GM18507 (cell line): Measurements from ENCODE around the gene LUC7L.
"Not testable (repeated sequence)": the region's sequence is repeated elsewhere in the genome, so short reads cannot be mapped to it uniquely, and the experiment has no call there.

ENCODE experiments used
- DNase-seq: peaks from one replicate; pipeline ENCODE4 v3.0.0; 2011; ENCODE audit warnings: low read depth; ENCODE audit not compliant: insufficient read length; ENCODE audit errors: extremely low spot score
- FAIRE-seq: peaks from 2 replicates; lab custom pipeline; 2011; peaks lifted over from hg19 to GRCh38; lab: Jason Lieb, UNC

LUC7L gene

DNA sequence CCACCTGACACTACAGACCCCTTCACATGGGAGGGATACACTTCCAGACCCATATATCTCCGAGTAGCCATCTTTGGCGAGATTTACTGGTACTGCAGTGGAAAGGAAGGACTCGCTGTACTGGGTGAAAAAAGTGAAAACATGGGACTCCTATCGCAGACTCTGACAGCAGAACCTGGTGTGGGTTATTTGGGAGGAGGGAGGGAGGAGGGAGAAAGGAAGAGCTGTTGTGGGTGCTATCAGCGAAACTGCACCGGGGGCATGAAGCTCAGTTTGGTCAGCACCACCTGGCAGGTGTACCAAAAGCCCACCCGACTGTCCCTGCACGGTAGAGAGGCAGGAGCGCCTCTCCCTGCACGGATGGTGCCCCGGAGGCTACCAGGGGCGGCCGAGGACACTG is 44.0 kb downstream of the LUC7L start:
- no peak for DNase-seq
- FAIRE-seq = no peak

DNA sequence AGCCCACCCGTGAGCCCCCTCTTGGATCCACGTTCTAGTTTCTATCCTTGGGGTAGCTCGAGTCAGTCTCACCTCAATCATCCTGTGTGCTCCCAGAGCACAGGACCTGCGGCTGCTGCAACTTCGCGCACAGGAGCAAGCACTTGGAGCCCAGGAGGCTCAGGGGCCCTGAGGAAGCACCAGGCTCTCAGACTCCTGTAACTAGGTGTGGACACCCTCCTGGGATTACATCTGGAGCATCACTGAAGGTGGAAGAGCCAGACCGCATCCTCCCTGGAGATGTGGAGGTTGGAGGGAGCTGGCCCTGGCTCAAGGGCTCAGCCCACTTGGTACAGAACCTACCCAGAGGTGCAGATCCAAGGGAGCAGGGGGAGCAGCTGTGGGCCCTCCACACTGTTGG is 46.2 kb downstream of the LUC7L start:
- DNase-seq = no peak
- no peak for FAIRE-seq

DNA sequence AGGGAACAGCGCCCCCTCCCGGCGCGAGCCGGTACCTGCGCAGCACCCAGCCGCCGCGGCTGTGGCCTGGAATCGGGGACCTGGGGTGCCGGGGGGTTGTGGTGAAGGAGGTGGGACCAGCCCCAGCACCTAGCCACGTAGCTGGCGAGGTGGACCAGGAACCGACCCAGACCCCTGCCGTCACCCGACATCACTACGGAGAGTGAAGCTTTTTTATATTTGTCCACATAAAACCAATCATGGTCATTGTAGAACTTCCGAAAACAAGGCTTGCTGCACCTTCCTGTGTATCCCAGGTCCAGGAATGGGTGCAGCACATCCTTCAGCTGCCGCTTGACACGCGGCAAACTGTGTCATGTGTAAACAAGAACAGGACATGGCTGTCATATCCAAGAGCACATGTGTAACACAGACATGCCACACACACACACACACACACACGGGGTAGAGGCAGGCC is 47.7 kb downstream of the LUC7L start:
- DNase-seq = no peak
- peak; percentile 76 for FAIRE-seq

- FAIRE-seq (no peak), DNase-seq (peak; percentile 84)
Measured at GRCh38 chr16:180681-181564, 48.3 kb downstream of the LUC7L start.

GRCh38 chr16:180101-180675 is 49.1 kb downstream of the LUC7L start, which contains the start of gene HBQ1:
Gene HBQ1, plus strand, starts transcription at chr16:180459. Its CDS starts 28 bp downstream, at chr16:180487.
- no peak for FAIRE-seq
- DNase-seq = no peak

GRCh38 chr16:179211-180092 is 49.8 kb downstream of the LUC7L start:
- no peak for FAIRE-seq
- DNase-seq = no peak

DNA sequence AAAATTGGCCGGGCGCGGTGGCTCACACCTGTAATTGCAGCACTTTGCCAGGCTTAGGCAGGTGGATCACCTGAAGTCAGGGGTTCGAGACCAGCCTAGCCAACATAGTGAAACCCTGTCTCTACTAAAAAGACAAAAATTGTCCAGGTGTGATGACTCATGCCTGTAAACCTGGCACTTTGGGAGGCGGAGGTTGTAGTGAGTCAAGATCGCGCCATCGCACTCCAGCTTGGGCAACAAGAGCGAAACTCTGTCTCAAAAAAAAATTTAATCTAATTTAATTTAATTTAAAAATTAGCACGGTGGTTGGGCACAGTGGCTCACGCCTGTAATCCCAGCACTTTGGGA is 50.6 kb downstream of the LUC7L start:
- FAIRE-seq (no peak), DNase-seq (no peak)

- FAIRE-seq = no peak
- no peak for DNase-seq
Measured at GRCh38 chr16:177981-178667, 51.1 kb downstream of the LUC7L start.

GRCh38 chr16:177394-177822 is 51.8 kb downstream of the LUC7L start:
- FAIRE-seq (no peak), DNase-seq (no peak)

- FAIRE-seq, DNase-seq: not testable (repeated sequence)
Measured at GRCh38 chr16:176477-177382, 52.5 kb downstream of the LUC7L start, which contains the start of gene HBA1. Gene HBA1, plus strand, starts transcription at chr16:176680. Its CDS starts 37 bp downstream, at chr16:176717.

DNA sequence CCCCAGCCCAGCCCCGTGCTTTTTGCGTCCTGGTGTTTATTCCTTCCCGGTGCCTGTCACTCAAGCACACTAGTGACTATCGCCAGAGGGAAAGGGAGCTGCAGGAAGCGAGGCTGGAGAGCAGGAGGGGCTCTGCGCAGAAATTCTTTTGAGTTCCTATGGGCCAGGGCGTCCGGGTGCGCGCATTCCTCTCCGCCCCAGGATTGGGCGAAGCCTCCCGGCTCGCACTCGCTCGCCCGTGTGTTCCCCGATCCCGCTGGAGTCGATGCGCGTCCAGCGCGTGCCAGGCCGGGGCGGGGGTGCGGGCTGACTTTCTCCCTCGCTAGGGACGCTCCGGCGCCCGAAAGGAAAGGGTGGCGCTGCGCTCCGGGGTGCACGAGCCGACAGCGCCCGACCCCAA is 53.2 kb downstream of the LUC7L start:
- not testable (repeated sequence) for FAIRE-seq, DNase-seq

DNA sequence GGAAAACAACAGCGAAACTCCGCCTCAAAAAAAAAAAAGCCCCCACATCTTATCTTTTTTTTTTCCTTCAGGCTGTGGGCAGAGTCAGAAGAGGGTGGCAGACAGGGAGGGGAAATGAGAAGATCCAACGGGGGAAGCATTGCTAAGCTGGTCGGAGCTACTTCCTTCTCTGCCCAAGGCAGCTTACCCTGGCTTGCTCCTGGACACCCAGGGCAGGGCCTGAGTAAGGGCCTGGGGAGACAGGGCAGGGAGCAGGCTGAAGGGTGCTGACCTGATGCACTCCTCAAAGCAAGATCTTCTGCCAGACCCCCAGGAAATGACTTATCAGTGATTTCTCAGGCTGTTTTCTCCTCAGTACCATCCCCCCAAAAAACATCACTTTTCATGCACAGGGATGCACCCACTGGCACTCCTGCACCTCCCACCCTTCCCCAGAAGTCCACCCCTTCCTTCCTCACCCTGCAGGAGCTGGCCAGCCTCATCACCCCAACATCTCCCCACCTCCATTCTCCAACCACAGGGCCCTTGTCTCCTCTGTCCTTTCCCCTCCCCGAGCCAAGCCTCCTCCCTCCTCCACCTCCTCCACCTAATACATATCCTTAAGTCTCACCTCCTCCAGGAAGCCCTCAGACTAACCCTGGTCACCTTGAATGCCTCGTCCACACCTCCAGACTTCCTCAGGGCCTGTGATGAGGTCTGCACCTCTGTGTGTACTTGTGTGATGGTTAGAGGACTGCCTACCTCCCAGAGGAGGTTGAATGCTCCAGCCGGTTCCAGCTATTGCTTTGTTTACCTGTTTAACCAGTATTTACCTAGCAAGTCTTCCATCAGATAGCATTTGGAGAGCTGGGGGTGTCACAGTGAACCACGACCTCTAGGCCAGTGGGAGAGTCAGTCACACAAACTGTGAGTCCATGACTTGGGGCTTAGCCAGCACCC is 54.0 kb downstream of the LUC7L start:
- no peak for DNase-seq
- no peak for FAIRE-seq

DNA sequence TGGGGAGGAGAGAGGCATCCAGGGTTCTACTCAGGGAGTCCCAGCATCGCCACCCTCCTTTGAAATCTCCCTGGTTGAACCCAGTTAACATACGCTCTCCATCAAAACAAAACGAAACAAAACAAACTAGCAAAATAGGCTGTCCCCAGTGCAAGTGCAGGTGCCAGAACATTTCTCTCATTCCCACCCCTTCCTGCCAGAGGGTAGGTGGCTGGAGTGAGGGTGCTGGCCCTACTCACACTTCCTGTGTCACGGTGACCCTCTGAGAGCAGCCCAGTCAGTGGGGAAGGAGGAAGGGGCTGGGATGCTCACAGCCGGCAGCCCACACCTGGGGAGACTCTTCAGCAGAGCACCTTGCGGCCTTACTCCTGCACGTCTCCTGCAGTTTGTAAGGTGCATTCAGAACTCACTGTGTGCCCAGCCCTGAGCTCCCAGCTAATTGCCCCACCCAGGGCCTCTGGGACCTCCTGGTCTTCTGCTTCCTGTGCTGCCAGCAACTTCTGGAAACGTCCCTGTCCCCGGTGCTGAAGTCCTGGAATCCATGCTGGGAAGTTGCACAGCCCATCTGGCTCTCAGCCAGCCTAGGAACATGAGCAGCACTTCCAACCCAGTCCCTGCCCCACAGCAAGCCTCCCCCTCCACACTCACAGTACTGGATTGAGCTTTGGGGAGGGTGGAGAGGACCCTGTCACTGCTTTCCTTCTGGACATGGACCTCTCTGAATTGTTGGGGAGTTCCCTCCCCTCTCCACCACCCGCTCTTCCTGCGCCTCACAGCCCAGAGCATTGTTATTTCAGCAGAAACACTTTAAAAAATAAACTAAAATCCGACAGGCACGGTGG is 55.1 kb downstream of the LUC7L start:
- not testable (repeated sequence) for FAIRE-seq, DNase-seq

DNA sequence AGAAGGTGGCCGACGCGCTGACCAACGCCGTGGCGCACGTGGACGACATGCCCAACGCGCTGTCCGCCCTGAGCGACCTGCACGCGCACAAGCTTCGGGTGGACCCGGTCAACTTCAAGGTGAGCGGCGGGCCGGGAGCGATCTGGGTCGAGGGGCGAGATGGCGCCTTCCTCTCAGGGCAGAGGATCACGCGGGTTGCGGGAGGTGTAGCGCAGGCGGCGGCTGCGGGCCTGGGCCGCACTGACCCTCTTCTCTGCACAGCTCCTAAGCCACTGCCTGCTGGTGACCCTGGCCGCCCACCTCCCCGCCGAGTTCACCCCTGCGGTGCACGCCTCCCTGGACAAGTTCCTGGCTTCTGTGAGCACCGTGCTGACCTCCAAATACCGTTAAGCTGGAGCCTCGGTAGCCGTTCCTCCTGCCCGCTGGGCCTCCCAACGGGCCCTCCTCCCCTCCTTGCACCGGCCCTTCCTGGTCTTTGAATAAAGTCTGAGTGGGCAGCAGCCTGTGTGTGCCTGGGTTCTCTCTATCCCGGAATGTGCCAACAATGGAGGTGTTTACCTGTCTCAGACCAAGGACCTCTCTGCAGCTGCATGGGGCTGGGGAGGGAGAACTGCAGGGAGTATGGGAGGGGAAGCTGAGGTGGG is 55.9 kb downstream of the LUC7L start:
- not testable (repeated sequence) for DNase-seq, FAIRE-seq

DNA sequence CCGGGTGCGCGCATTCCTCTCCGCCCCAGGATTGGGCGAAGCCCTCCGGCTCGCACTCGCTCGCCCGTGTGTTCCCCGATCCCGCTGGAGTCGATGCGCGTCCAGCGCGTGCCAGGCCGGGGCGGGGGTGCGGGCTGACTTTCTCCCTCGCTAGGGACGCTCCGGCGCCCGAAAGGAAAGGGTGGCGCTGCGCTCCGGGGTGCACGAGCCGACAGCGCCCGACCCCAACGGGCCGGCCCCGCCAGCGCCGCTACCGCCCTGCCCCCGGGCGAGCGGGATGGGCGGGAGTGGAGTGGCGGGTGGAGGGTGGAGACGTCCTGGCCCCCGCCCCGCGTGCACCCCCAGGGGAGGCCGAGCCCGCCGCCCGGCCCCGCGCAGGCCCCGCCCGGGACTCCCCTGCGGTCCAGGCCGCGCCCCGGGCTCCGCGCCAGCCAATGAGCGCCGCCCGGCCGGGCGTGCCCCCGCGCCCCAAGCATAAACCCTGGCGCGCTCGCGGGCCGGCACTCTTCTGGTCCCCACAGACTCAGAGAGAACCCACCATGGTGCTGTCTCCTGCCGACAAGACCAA is 56.8 kb downstream of the LUC7L start, which contains the start of gene HBA2:
Gene HBA2, plus strand, starts transcription at position 503 of the 568 bp plus-strand sequence. Its CDS starts 37 bp downstream, at position 540.
- not testable (repeated sequence) for FAIRE-seq, DNase-seq
